Mucosa of gallbladder (tissue), 1 donor: ENCODE data around the gene KCNC4. TPM values are rescaled to one million over a fixed set of nuclear protein-coding genes. Genes with fewer than 3 reads are reported as not detected.

Source experiments
- DNase-seq: peaks from one replicate; pipeline ENCODE4 v3.0.0-alpha.2; 2020; ENCODE audit warnings: low spot score
- total RNA-seq: library from RNA; stranded (reverse); gene quantifications from one replicate; pipeline ENCODE4 v1.2.1, GENCODE V29; 2021
- donor health status: DM: no; HTN: no; CAD: no.

The KCNC4 gene
- total RNA-seq, 1 donor from 2014 or later = 25.5 TPM

DNA sequence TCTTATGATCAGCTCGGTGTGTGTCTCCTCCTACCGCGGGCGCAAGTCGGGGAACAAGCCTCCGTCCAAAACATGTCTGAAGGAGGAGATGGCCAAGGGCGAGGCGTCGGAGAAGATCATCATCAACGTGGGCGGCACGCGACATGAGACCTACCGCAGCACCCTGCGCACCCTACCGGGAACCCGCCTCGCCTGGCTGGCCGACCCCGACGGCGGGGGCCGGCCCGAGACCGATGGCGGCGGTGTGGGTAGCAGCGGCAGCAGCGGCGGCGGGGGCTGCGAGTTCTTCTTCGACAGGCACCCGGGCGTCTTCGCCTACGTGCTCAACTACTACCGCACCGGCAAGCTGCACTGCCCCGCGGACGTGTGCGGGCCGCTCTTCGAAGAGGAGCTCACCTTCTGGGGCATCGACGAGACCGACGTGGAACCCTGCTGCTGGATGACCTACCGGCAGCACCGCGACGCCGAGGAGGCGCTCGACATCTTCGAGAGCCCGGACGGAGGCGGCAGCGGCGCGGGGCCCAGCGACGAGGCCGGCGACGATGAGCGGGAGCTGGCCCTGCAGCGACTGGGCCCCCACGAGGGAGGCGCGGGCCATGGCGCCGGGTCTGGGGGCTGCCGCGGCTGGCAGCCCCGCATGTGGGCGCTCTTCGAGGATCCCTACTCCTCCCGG lies 1.5 kb downstream of the KCNC4 start:
- no peak for DNase-seq

DNA sequence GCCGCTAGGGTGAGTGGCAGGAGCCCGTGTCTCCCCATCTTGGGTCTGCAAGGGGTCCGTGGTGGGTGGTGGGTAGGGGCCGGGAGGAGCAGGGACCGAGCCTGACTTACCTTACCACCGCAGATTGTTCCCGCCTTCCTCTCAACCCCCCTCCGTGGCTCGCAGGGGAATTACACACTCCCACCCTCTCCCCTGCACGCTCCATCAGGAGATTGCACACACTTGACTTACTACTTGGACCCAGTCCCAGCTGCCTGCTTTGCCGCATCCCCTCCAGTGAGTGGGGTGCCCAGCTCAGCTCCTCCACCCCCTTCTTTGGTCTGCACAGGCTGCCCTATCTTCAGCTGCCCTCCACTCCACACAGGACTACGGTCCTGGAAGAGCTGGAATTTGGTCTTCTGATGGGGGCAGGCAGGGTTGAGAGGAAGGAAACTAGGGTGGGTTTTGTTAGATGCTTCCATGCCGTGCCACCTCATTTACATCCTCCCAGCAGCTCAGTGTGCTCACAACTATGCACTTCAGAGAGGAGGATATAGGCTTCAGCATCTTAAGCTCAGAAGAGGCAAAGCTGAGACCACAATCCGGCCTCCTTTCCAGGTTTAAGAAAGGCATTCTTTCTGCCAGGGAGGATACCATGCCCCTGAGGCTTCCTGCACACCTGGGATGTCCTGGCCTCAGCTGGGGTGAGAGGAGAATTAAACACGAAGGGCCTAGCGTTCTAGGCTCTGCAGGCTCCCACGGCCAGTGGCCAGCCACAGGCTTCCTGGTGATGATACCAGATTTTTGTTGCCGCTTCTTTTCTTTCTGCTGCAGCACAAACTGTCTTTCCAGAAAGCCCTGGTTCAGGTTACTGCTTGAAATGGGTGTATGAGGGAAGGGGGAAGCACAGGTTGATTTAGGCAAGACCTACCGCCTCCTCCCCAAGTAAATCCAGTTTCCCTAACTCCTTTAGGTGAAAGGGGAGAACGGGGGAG lies 2.3 kb downstream of the KCNC4 start:
- no peak for DNase-seq

DNA sequence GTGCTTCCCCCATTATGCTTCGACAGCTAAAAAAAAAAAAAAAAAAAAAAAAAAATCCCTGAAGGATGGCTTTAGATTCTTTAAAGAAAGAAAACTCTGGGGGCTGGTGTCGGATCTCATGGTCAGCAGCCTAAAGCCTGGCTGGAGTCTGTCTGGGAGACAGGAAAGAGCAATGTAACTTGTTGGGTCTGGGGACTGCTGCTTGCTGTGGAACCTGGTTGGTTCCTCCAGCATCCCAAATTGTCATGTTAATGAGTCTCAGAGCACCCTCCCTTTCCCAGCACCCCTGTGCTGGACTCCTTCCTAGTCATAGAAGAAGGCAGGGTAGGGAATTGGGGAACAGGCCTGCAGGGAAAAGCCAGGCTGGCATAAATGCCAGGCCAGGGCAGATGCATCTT lies 3.0 kb downstream of the KCNC4 start:
- no peak for DNase-seq

DNA sequence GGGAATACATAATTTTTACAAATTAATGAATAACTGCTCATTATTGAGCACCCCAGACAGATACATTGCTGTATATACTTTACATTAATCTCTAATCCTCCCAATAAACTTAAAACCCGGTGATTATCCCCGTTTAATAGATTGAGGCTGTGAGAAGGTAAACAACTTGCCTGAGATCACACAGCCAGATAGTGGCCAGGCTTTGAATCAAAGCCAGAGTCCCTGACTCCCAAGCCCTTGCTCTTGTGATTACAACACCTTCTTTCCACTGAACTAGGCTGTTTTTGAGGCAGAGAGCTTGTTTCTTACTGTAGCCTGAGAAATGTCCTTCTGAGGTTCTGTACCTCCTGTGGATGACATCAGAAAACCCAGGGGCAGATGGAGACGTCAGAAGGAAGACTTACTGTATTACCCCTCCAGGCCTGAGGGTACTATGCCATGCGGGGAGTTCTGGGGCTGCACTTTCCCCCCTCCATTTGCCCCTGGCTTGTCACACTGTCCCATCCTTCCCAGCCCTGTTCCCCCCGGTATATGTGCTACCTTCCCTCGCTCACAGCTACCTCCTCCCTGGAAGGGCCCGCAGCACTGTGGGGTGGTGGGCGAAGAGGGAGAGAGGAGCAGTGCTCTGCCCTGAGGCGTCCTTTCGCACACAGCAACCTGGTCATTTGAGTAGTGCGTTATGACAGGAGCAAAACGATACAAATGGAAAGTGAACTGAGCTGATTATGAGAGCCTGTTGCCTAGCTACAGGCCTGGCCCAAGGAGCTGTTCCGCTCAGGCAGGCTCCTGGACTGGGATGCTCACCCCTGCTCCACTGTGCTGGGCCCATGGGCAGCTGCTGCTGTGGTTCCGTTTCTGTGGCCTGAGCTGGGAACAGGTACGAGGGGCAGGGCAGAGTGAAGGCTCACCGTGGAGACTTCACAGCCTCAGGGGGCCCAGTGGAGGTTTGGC lies 4.6 kb downstream of the KCNC4 start:
- DNase-seq = no peak

DNA sequence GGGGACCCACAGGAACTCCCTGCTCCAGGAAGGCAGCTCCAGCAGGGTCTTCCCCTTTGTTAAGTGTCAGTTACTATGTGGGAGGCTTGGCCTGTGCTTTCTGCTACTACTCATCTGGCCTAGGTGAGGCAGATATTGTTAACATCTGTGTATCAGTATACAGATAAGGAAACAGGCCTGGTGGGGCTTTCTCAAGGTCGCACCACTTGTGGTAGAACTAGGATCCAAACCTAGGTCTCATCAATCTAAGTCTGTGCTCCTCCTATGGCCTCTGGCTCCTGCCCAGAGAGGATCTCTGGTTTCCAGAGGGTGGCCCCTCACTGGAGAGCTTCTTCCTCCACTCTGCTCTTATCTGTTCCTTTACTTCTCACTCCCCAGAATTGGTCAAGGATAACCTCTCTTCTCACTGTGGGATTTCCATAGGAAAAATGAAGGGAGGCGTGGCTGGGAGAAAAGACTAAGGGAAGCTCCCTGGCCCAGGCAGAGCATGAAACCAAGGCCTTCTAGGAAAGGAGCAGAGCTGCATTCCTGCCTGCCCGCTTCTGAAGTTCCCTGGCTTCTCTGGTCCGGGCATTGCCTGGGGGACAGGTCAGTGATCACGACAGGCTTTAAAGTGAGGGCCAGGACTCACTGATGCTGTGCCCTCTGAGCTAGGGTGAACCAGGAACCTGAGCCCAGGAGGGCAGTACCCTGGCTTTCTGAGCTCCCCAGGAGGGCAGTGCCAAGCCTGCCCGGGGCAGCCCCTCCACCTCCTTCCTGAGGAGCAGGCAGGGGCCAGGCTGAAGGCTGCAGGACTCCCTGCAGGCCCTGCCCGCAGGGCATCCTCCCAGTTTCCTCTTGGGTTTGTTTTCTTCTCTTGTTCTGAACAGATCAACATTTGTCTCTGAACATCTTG lies 5.8 kb downstream of the KCNC4 start:
- no peak for DNase-seq

DNA sequence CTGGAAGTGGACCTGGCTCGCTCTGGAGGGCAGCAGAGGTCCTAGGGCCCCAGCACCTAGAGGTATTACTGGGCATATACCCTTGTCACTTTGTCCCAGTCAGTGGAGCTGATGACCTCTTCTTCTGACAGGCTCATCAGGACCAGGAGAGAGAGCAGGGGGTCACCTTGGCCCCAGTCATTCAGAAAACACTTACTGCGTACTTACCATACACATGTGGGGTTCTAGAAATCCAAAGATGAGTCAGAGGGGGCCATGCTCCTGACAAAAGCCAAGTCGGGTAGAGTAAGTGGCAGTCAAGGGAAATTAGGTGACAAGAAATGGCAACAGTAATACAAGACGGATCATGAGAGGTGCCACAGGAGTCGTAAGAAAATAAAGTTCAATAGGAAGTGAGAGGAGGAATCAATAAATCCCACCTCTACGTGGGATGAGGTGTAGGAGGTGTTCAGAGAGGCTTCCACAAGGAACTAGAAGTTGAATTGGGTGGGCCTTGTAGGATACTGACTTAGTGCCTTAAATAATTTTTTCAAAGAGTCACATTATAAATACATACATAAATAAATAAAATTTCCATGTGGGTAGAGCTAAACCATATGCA lies 6.8 kb downstream of the KCNC4 start:
- no peak for DNase-seq

DNA sequence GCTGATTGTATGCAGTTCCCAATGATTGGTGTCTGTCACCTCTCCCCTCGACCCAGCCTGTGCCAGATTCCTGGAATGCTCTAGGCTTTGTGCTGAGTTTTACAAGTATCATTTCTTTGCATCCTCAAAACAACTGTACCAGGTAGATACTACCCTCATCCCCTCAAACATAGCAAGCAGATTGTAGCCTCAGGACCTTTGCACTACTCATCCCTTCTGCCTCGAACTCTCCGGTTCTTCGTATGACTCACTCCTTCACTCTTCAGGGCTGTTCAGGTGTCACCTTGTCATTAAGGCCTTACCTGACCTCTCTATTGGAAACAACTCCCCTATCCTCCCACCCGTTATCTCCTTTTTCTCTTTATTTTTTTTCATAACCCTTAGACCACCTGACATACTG lies 8.0 kb downstream of the KCNC4 start:
- no peak for DNase-seq

DNA sequence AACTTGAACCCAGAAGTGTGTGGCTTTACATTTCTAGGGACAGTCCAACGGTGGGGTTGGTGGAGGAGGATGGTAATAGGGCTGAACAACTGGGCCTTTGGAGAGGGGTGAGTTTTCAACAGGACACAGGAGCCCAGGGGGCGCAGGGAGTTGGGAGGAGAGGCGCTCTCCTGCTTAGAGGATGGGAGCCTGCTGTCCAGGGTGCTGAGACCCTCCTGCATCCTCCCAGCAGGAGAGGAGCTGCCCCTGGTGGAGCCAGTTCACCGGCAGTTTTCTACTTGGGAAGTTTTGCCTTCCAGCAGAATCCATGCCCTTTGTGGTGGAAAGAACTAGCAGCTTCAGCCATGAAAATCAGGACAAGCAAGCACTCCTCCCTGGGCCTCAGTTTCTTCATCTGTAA lies 8.6 kb downstream of the KCNC4 start:
- no peak for DNase-seq

DNA sequence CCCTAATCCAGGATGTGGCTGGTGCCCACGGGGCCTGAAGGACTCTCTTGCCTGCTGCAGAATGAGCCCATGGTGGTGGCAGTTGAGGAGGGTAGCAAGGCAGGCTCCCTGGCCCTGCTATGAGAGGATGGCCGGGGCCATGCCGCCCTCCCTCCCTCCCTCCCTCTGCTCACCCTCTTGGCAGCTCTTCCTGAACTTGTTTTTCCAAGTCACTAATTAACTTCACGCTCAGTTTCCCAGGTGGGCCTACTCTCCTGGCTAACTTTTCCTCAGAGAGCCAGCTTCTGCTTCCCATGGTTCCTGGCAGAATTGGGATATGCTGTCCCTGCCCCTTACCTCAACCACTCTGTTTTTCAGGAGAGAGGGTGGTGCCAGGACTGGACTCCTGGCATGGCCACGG lies 10.2 kb downstream of the KCNC4 start:
- no peak for DNase-seq

DNA sequence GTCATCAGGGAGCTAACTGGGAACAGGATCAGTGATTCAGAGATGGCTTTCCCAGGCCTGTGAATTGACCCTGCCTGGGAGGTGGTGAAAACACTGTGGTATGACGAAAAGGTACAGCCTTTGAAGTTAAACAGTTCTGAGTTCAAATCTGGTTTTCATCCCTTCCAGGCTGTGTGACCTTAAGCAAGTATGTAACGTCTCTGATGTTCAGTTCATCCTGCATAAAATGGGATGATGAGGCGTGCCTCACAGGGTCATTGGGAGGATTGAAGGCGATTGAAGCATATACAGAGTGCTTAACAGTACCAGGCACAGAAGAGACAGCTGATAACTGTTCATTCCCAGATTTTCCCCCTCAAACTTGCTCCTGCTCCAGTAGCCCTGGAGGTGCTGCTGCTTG lies 11.0 kb downstream of the KCNC4 start:
- DNase-seq = no peak

DNA sequence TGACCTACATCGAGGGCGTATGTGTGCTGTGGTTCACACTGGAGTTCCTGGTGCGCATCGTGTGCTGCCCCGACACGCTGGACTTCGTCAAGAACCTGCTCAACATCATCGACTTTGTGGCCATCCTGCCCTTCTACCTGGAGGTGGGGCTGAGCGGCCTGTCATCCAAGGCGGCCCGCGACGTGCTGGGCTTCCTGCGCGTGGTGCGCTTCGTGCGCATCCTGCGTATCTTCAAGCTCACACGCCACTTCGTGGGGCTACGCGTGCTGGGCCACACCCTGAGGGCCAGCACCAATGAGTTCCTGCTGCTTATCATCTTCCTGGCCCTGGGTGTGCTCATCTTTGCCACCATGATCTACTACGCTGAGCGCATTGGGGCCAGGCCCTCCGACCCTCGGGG lies 13.0 kb downstream of the KCNC4 start:
- DNase-seq = no peak

DNA sequence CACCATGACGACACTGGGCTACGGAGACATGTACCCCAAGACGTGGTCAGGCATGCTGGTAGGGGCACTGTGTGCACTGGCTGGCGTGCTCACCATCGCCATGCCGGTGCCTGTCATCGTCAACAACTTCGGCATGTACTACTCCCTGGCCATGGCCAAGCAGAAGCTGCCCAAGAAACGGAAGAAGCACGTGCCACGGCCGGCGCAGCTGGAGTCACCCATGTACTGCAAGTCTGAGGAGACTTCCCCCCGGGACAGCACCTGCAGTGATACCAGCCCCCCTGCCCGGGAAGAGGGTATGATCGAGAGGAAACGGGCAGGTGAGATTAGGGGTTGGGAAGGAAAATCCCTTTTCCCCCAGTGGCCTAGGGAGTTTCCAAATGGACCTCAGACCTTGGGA lies 13.5 kb downstream of the KCNC4 start:
- DNase-seq = no peak

DNA sequence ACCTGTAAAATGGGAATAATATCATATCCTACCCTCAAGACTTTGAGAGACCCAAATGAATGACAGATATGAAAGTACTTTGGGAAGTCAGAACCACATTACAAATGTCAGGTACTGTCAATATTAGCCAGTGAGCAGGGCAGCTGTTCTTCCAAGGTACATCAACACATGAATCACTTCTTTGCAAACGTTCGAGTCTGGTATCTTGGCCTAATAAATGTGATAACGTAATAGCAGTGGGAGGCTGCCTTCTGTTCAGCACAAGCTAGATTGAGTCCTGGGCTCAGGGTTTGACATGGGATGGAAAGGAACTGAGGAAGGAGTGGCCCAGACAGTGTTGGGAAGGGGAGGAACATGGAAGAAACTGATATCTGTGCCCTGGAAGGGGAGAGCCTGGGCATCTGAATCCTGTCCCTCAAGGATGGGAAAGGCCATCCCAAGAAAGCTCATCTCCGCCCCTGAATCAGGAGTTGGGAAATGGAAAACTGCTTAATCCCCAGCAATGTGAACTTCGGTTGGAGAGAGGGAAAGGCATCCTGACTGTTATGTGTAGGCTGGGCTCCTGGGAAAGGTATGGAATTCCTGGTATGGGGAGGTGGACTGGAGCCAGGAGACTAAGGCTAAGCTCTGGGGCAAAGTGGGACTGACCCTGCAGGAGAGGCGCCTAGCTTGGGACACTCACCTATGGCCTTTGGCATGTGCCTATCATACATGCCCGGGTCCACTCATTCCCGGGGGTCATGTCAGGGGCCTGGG lies 14.3 kb downstream of the KCNC4 start:
- no peak for DNase-seq

DNA sequence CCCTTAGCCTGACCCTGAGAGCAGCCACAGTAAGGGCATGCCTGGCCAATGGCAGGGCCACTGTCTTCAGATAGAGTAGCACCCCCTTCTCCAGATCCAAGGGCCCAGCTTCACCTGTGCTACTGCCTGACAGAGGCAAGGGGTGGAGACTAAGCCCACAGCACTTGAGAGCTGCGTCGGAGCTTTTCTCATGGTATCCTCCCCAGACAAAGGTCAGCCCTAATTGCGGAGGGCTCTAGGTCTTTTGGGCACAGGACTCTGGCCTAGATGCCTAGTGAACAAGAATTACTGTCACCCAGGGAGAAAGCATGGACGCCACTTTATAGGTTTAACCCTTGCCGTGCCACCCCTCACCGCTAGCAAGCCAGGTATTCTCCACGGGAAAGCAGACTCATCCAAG lies 15.1 kb downstream of the KCNC4 start:
- DNase-seq = no peak

DNA sequence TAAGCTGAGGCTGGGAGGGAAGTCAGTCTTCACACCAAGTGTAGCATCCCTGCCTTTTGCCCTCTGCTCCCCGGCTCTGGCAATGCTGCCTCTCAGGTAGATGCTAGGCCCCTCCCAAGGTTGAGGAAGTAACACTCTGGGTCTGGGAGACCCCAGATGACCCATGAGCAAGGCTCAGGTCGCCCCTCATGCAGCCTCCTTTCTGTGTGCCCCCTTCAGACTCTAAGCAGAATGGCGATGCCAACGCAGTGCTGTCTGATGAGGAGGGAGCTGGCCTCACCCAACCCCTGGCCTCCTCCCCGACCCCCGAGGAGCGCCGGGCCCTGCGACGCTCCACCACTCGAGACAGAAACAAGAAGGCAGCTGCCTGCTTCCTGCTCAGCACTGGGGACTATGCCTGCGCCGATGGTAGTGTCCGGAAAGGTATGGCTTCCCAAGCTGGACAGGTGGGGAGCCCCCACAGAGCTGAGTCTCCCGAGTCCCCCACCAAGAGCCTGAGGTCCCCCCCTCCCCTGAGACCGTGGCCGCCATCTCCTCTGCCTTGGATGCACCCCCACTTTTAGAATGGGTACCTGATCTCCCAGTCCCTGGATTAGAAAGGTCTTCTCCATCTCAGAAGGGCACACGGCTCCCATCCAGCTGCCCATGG lies 15.8 kb downstream of the KCNC4 start:
- DNase-seq = no peak

DNA sequence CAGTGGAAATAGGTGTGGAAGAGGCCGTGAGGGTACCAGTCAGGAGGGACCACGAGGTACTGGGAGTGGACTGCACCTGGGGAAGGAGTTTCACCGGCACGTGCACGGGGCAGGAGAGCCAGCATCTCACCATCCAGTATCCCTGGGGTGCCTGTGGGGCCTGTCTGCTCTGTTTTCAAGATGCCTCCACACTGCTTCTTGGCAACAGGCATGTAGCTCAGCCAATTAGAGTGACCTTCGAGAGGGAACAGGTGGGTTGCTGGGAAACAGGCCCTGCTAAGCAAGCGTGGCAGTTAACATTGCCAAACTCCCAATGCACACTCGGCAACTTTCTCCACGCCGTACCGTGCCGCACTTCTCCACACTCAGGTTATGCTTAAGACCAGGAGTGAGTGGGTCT lies 17.7 kb downstream of the KCNC4 start:
- DNase-seq = no peak

DNA sequence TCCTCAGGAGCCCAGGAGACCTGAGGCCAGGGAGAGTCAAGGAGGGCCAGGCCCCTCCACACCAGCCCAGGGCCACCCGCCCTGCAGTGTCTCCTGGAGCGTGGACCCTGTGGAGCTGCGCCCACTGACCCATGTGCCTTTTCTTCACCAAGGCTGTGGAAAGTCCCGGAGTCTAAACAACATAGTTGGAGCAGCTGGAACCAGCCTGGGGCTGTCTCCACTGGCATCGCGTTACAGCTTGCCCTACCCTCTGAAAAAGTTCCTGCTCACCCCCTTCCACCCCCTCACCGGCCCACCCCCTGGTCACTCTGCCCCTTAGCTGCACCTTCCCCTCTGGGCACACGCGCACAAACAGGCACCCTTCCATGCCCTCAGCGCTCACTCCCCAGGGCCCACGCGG lies 18.3 kb downstream of the KCNC4 start:
- no peak for DNase-seq

DNA sequence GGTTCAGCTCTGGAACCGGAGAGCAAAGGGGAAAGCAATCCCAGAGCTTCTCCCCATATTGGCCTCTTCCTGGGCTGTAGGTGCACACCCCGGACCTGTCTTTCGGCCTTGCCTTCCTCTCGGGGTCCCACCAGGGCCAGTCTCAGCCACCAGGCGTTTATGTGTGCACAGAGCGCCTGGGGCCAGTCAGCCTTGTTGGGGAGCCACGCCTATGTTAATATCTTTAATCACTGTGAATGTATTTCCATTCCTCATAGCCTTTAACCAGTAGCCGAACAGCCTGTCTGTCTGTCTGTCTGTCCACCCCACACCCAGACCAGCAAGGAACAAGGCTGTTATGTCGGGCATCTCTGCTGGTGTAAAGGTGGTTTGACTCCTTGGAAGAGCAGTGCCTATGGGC lies 18.8 kb downstream of the KCNC4 start:
- DNase-seq = no peak

DNA sequence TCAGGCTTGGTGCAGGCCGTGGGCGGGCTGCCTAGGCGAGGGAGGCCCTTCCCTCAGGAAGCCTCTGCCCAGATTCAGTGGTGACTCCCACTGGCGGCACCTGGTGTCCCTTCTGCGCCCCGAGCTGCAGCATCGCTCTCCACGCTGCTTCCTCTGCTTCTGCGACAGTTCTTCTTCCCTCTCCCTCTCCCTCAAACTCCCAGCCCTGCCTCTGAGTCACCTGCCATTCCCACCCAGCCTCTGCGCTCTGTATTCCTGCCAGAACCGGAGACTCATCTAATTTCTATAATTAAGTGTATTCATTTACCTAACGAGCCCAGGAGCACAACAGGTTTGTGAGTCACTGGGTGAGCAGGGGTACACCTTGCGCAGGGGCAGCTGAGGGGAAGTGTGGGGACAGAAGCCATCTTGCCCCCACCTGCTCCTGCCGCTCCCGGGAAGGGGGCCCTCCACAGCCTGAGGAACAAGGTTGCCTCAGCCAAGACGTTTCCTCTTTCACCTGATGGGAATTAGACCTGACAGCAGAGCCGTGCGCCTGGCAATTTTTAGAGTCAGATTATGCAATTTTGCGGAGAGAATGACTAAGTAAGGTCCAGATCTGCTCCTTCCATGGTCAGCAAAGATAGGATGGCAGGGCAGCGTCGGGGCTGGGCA lies 19.4 kb downstream of the KCNC4 start:
- DNase-seq = no peak
